ENCODE data around the gene GALNT9.

GRCh38 chr12:132305991-132306884, 23.2 kb downstream of the GALNT9 start:
- TF ChIP-seq CTCF (IDR thresholded peaks at IDR 0.05): no peak
- no peak for TF ChIP-seq POLR2AphosphoS5 (IDR thresholded peaks at IDR 0.05)

Measured in prostate gland (tissue), 2 donors.